HG02610 (cell line): ENCODE data around the gene PFKM.
A peak's percentile ranks its signal among the peaks of the same experiment; 100 is the strongest.
"Not testable (repeated sequence)": the region's sequence is repeated elsewhere in the genome, so short reads cannot be mapped to it uniquely, and the experiment has no call there.

Experiments
- ATAC-seq: cut with Tn5 transposase; IDR thresholded peaks from one replicate; pipeline ENCODE4 v1.9.1; 2021; ENCODE audit warnings: mild to moderate bottlenecking, moderate library complexity; ENCODE audit not compliant: unreplicated experiment

The PFKM gene

DNA sequence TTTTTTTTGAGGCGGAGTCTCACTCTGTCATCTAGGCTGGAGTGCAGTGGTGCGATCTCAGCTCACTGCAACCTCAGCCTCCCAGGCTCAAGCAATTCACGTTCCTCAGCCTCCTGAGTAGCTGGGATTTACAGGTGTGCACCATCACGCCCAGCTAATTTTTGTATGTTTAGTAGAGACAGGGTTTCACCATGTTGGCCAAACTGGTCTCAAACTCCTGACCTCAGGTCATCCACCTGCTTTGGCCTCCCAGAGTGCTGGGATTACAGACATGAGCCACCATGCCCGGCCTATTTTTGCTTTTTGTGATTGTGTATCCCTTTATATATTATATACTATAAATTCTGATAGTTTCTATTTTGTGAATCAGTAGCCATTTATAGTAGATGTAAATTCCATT is 36.6 kb downstream of the PFKM start:
- ATAC-seq: not testable (repeated sequence)

DNA sequence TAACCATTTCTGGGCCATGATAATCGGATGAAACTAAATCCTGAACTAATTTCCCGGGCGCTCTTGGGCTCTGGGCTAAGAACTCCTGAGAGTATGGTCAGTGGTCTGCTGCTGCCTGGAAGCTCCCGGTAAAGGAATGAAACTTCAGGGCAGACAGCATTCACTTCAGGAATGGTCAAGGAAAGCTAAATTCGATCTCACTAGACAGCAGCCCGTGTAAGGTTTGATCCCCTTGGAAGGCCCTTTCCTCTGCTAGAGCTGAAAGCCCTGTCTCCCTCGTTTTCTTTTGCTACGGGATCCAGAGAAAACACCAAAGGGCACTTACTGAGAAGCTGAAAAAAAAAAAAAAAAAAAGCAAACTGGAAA is 37.5 kb downstream of the PFKM start:
- no peak for ATAC-seq

DNA sequence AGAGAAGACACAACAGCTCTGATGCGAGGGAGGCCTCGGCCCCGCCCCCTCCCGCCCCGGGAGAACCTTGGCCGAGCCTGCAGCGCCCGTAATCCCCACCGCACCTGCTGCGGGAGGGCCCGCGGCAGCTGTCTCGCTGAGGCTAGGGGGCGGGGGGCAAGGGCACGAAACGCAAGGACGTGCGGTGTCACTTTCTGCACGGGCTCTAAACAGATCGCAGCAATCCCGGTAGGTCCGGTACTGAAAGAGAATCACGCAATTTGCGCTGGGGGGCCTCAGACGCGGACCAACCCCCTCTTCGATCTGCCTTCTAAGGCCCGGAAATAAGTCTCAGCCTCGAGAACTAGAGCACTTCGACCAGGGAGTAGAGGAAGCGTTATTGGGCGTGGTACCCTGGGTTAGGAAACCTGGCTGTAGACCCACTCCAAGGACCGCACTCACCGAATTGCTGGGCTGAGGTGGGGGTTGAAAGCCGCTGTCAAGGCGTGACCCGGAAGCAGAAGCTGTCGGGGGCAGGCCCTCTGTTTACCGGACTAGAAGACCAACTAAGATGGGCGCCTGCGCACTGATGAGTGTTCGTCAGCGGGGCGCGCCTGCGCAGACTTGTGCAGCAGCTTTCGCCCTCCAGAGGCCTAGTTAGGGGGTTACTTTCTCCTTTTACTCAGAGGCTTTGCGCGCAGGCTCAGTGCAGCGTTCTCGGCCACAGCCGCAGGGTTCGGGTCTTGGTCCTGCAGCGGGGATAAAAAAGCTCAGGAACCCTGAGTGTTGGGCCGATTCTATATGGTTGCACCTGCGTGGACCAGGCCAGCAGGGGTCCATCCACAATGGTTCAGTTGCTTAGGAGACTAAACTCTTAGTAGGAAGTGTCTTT is 38.1 kb downstream of the PFKM start, which contains the start of gene ASB8:
ASB8 (minus strand) TSS at position 498 of the 871 bp plus-strand sequence. CDS start 4,019 bp downstream, outside the sequence.
- peak; percentile 90 for ATAC-seq

DNA sequence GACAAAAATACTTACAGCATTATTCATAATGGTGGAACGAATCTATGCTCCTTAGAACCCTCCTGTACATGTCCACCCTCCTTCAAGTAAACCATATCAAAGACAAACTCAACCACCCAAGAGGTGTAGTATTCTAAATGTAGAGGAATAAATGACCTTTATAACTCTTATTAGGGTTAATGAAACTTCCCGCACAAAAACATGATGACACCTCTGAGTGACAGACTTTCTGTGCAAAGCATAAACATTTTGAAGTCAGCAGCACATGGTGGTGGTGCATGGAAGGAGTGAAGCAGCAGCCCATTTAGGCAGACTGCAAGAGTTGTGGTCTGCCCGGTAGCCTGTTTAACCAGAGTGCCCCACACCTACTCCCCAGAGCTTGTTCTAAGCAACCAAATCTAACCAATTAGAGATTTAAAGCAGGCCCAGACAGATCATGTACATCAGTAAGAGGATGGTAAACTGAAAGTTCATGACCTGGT is 38.8 kb downstream of the PFKM start:
- ATAC-seq: no peak

DNA sequence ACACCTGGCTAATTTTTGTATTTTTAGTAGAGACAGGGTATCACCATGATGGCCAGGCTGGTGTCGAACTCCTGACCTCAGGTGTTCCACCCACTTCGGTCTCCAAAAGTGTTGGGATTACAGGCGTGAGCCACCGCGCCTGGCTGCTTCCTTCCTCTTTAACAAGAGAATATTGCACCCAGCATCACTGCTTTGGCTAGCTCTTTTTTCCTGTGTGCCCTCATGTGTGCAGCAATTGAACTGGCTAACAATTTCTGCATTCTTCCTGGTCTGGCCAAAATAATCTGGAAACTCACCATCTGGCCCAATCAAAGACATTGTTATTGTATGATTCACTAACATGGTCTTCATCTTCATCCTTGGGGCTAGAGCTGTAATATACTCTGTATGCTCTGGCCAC is 40.9 kb downstream of the PFKM start:
- no peak for ATAC-seq

DNA sequence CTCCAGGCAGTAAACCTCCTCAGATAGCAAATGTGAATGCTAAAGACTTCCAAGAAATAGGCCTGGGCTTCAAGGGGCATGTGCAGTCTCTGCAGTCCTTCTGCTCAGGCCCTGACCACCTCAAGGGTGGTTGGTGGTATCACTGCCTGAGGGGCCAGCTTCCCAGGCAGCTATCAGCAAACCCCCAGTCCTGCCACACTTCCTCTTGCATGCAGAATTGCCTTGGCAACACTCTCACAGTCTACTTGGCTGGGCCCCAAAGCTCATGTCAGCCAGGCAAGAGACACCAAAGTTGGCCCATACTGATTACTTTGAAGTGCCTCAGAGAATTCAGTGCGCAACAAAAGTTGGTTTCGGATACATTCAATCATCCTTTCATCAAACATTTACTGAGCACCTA is 41.6 kb downstream of the PFKM start:
- no peak for ATAC-seq

DNA sequence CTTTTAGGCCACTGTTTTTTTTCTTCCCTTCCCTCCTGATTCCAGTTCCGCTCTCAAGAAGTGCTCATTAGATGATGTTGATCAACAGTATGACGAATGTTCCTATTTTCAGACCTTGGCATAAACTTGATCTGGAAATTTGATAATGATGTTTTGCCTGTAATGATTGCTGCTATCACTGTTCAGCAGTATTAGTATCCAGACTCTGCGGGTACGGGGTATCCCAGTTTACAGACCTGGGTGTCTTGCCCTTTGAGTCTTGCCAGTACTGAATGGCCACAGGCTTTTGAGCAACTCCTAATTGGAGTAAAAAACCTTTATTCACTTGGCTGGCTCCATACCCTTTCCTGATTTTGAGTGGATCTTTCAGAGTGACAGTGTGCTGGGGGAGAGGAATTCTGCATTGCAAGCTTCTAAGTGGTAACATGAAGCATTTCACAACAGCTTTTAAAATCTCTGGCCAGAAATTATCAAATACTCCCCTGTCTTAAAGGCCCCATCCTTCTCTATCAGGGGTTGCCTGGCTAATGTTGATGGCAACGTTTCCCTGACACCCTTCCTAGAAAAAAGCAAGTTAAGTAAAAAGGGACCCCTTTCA is 44.1 kb downstream of the PFKM start:
- no peak for ATAC-seq

DNA sequence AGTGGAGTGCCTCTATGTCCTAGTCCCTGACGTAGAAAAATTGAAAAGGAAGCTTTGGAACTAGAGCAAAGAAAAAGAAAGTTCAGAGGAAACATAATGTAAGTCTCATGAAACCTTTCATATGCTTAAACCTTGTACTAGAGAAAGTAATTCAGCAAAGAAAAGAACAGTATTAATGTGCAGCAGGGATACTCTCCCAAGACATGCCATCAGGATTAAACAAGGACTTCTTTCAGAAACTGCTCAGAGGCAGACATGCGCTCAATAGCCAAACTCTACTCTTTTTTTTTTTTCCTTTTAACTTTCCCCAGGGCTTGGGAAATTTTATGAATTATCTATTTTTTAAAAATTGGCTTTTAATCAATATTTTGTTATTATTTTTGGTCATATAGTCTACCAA is 45.3 kb downstream of the PFKM start:
- no peak for ATAC-seq

DNA sequence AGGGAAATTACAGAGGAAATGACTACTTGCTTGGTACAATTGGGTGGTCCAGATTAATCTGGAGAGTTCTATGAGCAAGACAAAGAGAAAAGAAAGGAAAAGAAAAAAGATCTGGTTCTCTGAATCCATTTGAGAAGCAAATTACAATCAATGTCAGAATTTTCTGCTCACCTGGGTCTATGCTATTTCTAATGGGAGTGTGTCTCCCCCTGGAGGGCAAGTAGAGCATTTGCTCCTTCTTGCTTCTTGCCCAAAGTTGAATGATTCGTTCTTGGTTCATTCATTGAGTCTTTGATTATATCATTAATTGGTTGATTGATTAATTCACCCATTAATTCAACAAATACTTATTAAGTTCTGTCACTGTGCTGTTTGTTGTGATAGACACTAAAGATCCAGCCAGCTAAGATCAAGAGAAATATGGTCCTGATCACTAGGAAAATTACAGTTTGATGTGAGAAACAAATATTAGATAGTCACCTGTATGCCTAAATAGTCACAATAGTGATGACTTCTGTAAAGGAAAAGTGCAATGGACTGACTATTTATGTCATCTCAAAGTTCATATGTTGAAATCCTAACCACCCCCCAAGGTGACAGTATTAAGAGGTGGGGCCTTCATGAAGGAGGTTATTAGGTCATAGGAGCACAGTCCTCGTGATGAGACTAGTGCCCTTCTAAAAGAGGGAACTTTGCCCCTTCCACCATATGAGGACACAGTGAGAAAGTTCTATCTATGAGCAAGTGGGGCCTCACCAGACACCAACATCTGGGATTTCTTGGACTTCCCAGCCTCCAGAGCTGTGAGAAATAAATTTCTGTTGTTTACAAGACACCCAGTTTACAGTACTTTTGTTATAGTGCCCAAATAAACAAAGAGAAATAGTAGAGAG is 46.2 kb downstream of the PFKM start:
- no peak for ATAC-seq

DNA sequence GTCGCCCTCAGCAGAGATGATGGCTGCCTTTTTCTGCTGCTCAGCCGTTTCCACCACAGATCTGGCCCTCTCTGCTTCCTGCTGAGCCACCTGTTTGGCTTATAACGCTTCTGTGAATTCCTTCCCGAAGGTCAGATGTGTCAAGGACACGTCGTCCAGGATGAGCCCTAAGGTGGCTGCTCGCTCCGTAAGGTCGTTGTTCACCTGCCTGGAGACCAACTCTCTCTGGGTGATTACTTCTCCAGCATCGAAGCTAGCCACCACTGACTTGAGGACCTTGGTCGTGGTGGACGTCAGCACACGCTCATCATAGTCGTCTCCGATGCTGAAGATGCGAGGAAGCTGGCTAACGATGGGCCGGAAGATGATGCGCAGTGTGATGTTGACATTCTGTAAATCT is 49.8 kb downstream of the PFKM start:
- no peak for ATAC-seq

DNA sequence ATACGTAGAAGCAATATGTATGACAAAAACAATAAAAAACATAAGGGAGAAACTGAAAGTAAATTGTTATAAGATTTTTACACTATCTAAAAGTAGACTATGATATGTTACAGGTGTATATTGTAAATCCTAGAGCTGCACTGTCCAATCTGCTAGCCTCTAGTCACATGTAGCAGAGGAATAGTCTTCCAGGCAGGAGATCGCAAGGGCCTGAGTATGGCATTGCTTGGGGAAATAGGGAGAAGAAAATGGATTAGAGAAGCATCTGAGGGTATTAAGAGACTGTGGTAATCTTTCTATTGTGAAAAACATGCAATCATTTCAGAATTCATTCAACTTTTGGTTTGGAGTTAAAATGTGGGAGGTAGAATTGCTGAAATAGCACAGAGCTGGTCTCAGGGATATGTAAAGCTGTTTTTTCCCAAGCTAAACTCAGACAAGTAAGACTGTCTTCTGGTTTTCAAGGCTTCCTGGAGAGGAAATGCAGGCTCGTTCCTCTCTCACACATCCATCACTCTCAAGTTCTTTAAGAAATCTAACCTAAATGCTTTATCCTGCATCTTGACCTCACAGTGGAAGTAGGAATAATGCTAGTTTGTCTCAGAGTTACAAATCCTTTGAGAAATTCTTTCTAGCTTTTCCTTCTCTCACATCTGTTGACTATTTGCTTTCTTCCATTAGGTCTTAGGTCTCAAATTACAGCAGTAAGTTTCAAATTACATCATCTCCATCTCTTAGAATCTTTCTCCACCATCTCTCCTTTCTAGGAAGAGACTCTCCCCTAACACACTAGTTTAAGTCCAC is 56.7 kb downstream of the PFKM start:
- no peak for ATAC-seq

DNA sequence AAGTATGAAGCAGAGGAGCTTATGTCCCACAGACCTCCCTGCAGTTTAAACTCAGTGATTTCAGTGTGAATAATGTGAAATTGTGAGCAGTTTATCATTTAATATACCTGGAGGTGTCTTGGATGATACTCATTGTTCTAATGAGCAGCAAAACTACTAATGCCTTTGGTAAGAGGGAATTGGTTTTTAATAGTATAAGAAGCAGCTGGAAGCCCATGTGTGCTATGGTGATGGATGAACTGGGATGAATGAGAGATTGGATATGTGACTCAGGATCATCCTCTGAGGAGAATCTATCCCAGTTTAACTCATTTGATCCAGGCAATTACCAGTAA is 57.2 kb downstream of the PFKM start:
- ATAC-seq: no peak

DNA sequence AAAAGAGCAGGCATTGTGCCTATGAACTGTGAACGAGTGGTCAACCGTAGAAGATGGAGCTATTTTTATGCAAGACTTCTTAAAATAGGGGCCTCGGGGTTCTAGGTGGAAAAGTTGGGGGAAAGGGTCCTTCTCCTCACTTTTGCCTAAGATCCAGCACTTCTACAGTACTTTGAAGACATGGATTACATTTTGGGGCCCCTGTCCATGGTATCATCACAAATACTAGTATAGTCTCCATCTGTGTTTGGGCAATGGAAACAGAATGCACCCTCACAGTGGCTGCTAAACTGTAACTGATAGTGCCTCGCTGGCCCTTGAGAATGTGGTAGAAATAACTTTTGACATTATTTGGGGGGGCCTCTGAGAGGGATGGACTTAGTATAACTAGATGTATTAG is 58.8 kb downstream of the PFKM start:
- no peak for ATAC-seq

DNA sequence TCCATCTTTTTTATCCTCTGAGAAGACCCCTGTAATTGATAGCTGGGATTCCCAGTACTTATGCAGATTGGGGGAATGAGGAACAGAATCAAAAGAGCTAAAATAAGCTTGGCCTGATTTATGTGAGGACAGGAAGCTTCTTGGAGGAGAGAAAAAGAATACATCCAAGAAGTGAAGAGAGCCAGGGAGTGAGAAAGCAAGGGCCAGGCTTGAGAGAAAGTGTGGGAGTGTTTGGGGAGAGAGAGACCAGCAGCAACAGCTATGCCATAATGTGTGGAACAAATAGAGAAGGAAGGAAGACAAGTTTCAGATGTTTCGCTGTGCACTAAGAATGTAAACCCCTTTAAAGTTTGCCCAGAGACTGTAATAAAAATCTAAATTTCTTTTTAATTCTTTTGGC is 60.3 kb downstream of the PFKM start:
- ATAC-seq: no peak

DNA sequence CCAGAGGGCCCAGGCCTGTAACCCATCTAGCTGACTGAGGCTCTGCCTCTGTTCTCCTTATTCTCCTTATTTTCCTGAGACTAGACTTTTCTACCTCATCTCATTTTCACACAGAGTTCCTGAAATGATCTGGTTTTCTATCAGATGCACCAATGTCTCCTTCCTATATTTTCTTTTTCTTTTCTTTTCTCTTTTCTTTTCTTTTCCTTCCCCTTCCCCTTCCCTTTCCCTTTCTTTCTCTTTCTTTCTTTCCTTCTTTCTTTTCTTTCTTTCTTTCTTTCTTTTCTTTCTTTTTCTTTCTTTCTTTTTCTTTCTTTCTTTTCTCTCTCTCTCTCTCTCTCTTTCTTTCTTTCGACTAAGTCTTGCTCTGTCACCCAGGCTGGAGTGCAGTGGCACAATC is 61.3 kb downstream of the PFKM start:
- ATAC-seq: no peak

DNA sequence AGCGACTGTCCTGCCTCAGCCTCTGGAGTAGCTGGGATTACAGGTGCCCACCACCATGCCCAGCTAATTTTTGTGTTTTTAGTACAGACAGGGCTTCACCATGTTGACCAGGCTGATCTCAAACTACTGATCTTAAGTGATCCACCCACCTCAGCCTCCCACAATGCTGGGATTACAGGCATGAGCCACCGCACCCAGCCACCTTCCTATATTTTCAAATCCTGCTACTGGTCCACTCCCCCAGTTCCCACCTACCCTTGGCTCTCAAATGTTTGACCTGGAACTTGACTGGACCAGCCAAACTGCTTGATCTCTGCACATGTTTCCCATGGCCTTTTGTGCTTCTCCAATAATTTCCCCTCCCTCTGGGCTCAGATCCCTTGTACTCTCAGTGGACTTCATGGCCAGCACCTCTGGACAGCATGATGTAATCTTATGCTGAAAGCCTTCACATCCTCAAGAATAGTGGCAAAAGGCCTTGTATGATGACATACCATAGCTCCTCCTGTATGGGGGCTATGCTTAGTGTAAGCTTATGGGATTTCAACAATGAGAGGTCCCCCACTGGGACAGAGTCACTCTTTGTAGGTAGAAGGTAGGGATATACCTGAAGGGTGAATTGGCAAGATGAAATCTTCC is 61.8 kb downstream of the PFKM start:
- ATAC-seq: no peak

DNA sequence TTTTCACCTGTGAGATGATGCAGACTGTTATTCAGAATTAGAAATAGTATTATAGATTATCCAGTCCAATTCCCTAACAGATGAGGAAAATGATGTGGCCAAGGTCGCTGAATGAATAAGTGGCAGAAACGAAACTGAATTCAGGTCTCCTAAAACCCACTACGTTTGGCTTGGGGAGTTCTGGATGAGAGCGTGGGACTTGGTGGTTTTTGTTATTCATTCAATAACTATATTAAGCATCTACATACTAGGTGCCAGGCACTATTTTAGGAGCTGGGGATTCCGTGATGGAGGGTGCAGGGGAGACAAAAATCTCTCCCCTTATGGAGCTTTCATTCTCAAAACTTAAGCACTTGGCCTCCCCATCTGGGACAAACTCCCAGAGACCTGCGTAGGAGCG is 63.5 kb downstream of the PFKM start:
- ATAC-seq: peak; percentile 4

DNA sequence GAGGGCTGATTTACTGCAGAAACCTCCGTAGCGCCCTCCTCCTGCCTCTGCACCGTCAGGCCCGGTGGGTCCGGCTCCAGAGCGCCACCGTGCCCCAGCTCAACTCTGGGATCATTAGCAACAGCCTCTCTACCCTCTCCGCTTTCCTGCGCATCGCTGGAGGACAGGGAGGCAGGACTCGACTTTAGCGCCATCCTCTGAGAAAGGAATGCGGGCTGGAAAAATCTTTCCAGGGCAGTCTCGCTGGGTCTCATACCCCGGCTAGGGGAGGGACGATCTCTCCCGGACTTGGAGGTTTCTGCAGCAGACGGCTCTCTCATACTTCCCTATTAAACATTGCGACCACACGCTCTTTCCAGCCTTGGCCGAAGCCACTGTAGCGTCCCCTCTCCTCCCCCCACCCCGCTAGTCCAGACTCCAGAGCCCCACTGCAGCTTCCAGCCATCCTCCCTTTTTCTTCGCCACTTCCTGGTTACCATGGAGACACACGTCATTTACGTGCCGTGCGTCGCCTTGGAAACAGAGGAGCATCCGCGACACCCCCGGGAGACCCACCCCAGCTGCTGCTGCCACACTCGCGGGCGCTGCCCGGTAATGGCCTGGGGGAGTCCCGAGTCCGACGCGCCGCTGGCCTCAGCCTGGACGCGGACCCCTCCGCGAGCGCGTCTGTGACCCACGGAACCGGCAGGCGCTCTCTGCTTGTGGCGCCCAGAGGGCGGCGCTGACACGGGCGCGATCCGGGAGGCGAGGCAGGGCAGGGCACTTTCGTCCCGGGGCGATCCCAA is 64.1 kb downstream of the PFKM start, which contains the start of gene CCDC184:
CCDC184 (plus strand) TSS at position 554 of the 785 bp plus-strand sequence. CDS start 479 bp downstream, outside the sequence.
- ATAC-seq: peak; percentile 71

DNA sequence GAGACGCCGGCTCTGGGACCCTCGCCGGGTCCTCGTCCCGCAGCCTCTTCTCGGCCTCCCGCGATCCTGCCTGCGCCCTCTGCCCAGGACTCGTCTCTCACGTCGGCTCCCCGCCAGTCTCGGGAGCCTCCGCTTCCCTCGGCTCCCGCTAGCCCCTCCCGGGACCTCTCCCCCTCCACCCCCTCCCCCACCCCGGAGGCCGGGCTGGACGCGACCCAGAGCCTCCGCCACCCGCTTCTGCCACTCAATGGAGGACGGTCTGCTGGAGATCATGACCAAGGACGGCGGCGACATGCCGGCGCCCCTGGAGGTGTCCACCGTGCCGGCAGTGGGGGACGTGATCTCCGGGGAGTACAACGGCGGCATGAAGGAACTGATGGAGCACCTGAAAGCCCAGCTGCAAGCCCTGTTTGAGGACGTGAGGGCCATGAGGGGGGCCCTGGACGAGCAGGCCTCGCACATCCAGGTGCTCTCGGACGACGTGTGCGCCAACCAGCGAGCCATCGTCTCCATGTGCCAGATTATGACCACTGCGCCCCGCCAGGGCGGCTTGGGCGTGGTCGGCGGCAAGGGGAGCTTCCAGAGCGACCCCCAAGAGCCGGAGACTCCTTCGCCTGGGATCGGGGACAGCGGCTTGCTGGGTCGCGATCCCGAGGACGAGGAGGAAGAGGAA is 64.8 kb downstream of the PFKM start:
- no peak for ATAC-seq
